Fibroblast of mammary gland (primary cell): Measurements from ENCODE around the gene RAP1GAP2.

Experiments
- DNase-seq: peaks from one replicate; pipeline ENCODE4 v3.0.0-alpha.2; 2010; ENCODE audit warnings: low read depth
- H3K4me3 ChIP-seq: 2 replicates; pipeline ENCODE4 v1.5.1; 2011; ENCODE audit warnings: low read depth, mild to moderate bottlenecking, low read length, moderate library complexity; ENCODE audit not compliant: control insufficient read depth
- TF ChIP-seq, protein P1 (sequence below): conservative IDR thresholded peaks from 2 replicates; pipeline ENCODE4 v1.5.1; 2011; ENCODE audit warnings: low read depth, low read length, inconsistent platforms; ENCODE audit not compliant: control insufficient read depth, insufficient read depth

The RAP1GAP2 gene

DNA sequence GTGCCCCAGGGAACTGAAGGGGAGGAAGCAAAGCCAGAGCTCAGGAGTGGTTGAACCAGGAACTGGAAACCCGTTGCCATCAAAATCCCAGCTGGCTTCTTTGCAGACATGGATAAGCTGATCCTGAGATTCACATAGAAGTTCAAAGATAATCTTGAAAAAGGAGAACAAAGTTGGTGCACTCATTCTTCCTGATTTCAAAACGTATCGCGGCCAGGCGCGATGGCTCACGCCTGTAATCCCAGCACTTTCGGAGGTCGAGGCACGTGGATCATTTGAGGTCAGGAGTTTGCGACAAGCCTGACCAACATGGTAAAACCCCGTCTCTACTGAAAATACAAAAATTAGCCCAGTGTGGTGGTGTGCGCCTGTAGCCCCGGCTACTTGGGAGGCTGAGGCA, 7.1 kb downstream of the RAP1GAP2 start:
- TF ChIP-seq, protein P1, sequence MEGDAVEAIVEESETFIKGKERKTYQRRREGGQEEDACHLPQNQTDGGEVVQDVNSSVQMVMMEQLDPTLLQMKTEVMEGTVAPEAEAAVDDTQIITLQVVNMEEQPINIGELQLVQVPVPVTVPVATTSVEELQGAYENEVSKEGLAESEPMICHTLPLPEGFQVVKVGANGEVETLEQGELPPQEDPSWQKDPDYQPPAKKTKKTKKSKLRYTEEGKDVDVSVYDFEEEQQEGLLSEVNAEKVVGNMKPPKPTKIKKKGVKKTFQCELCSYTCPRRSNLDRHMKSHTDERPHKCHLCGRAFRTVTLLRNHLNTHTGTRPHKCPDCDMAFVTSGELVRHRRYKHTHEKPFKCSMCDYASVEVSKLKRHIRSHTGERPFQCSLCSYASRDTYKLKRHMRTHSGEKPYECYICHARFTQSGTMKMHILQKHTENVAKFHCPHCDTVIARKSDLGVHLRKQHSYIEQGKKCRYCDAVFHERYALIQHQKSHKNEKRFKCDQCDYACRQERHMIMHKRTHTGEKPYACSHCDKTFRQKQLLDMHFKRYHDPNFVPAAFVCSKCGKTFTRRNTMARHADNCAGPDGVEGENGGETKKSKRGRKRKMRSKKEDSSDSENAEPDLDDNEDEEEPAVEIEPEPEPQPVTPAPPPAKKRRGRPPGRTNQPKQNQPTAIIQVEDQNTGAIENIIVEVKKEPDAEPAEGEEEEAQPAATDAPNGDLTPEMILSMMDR = no peak
- no peak overlapping the region for H3K4me3 ChIP-seq
- no peak for DNase-seq

DNA sequence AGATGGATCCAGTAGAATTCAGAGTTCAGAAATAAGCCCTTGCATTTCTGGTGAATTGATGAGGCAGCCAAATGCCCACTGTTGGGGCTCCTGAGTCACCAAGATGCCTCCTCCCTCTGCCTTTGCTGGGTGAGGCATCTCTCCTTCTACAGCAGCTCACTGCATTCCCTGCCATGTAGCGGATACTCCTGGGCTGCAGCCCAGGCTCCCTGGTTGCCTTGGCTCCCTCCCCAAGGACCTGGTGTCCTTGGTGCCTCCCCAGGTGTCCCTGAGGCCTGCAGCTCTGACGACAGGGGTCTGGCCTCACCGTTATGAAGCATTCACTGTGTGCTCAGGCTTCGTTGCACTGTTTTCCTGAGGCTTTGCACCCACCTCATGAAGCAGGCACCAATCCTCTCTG, 7.7 kb downstream of the RAP1GAP2 start:
- no peak for DNase-seq
- TF ChIP-seq, protein P1 = no peak
- H3K4me3 ChIP-seq = no peak overlapping the region

DNA sequence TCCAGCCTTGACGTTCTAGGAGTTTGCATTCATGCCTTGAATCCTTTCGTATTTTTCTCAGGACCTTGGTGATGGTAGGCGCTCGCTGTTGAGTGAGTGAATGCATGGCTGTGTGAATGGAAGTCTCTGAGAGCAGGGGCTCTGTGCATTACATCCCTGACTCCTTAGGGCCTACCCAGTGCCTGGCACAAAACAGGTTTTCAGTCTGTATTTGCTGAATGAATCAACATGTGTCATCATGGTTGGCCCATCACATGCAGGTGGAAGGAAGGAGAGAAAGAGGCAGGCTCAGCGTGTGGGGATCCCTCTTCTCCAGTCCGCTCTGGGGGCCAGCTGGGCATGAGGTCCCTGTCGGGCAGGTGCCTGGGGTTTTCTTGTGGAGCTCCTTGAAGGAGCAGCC, 8.7 kb downstream of the RAP1GAP2 start:
- H3K4me3 ChIP-seq = no peak overlapping the region
- TF ChIP-seq, protein P1 = no peak

DNA sequence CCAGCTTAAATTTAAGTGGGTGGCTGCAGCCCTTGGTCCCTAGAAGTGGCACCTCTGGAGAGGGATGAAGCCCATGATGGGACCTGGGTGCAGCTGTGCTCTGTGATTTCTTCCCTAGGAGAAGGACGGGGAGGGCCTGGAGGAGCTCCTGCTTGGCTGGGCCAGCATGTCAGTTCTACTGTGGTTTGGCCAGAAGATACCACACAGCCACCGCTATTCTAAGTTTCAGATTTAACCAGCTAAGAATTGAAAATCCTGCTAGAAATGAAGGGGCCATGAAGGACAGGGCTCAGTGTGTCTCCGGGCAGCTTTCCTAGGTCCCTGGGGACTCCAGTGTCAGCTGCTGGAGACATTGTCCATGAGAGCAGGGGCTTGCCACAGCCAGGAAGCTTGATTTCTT, 9.7 kb downstream of the RAP1GAP2 start:
- TF ChIP-seq, protein P1 = no peak
- DNase-seq = no peak
- no peak overlapping the region for H3K4me3 ChIP-seq

More for the DNA sequence above, 8.7 kb downstream of the RAP1GAP2 start:
- no peak for DNase-seq

DNA sequence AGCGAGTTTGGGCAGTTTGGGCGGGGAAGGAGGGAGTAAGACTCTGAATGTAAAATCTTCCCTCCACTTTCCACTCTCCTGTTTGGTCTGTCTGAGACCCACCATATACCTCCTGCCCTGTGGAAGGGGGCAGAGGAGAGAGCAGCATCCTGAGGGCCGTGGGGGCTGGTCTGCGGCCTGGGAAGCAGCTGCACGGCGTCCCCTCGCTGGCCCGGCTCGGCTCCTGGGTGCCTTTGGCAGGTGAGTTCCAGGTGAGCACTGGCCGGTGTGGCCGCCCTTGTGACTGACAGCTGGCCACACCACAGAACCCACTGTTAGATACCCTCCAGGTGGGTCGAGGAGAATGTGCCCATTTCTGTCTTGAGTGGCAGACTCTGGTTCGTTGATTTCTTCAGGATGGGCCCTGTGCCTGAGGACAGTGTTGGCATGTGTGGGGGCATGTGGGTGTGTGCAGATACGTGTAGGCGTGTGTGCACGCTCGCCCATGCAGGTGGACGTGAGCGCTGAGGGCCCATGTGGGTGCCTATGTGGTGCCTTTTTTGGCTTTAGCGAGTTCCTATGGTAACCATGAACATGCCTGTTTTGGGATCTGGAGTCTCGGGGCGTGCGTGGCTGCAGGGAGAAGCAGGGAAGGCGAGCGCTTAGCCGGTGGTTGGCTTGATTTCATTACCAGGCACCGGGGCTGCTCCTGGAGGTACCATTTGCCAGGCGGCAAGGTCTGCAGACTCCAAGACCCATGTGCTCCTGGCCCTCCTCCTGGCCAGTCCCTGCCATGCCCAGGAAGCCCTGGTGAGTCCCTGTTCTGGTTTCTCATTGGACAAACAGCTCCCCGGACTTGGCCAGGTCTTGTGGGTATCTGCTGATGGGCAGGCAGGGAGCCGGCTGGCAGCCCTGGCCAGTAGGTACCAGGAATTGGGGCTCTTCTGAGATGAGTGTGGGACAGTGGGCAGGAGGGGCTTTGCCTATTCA, 12.4 kb downstream of the RAP1GAP2 start:
- no peak for DNase-seq
- TF ChIP-seq, protein P1 = no peak
- no peak overlapping the region for H3K4me3 ChIP-seq

DNA sequence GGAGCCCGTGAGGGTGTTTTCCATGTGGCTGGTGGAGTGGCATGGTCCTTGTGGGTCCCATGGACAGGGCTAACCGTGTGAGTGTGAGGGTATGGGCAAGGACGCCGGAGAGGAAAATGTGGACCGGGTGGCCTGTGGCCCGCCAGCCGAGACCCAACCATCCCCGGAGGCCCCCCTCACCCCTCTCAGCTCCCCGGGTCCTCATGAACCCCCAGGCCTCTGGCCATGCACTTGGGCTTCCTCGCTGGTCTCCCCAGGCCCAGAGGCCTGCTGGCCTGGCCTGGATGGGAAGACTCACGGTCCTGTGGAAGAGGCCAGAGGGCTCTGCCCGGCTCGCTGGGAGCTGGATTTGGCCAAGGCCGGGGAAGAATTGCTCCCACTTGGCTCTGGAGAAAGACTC, 13.1 kb downstream of the RAP1GAP2 start:
- no peak overlapping the region for H3K4me3 ChIP-seq
- DNase-seq = no peak
- TF ChIP-seq, protein P1 = no peak

DNA sequence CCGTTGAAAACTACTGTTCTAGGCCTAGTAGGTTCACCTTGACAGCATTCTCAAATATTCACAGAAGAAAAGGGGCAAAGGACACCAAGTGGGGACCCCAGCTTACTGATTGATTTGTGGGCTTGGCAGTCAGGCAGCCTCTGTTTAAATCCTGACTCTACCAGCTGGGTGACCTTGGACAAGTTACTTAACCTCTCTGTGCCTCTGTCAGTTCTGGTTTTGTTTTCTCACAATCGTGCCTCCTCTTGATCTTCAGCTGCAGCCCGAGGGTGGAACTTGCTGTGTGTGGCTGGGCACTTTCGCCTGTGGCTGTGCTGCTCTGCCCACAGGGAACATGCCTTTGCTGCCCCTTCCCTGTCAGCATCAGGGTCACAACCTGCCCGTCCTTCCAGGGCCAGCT, 17.8 kb downstream of the RAP1GAP2 start:
- no peak overlapping the region for H3K4me3 ChIP-seq
- TF ChIP-seq, protein P1 = no peak
- no peak for DNase-seq
